RWPE2 (cell line): ENCODE measurements around the gene CELF1.

Source experiments
- ATAC-seq: fragments of 200-7000 bp; cut with Tn5 transposase; 3 replicates; pipeline ENCODE4 v1.9.1; 2021; ENCODE audit warnings: low read depth
- DNase-seq: peaks from one replicate; pipeline ENCODE4 v3.0.0-alpha.2; 2020; ENCODE audit warnings: low spot score
- H3K27ac ChIP-seq: fragments of 450-650 bp; 2 replicates; pipeline ENCODE4 v1.5.1; 2017; ENCODE audit warnings: mild to moderate bottlenecking; ENCODE audit not compliant: poor library complexity, severe bottlenecking
- H3K27me3 ChIP-seq: fragments of 250-450 bp; sonication (Bioruptor Pico); 2 replicates; pipeline ENCODE4 v1.5.1; 2021; ENCODE audit warnings: mild to moderate bottlenecking, moderate library complexity; ENCODE audit not compliant: insufficient read depth, poor library complexity, severe bottlenecking
- H3K36me3 ChIP-seq: fragments of 250-450 bp; sonication (Bioruptor Pico); 2 replicates; pipeline ENCODE4 v1.5.1; 2020; ENCODE audit warnings: low read depth, mild to moderate bottlenecking, moderate library complexity
- H3K4me1 ChIP-seq: fragments of 250-450 bp; sonication (Bioruptor Pico); 2 replicates; pipeline ENCODE4 v1.5.1; 2021; ENCODE audit warnings: mild to moderate bottlenecking, moderate library complexity; ENCODE audit not compliant: insufficient read depth, poor library complexity, severe bottlenecking
- H3K4me3 ChIP-seq: fragments of 250-450 bp; sonication (Bioruptor Pico); 2 replicates; pipeline ENCODE4 v1.5.1; 2021; ENCODE audit warnings: mild to moderate bottlenecking, moderate library complexity; ENCODE audit not compliant: severe bottlenecking
- H3K9me3 ChIP-seq: fragments of 250-450 bp; sonication (Bioruptor Pico); 2 replicates; pipeline ENCODE4 v1.5.1; 2021; ENCODE audit warnings: mild to moderate bottlenecking, moderate library complexity; ENCODE audit not compliant: severe bottlenecking
- CTCF ChIP-seq: fragments of 450-650 bp; IDR thresholded peaks from one replicate; pipeline ENCODE4 v1.5.1; 2017; ENCODE audit warnings: mild to moderate bottlenecking, moderate library complexity; ENCODE audit not compliant: poor library complexity, severe bottlenecking

CELF1 gene

GRCh38 chr11:47570651-47571356 lies 17.9 kb upstream of the CELF1 start:
- H3K4me3 ChIP-seq = no peak overlapping the region
- peaks cover 12% of the 10 kb centered on the region for H3K4me1 ChIP-seq
- DNase-seq (no peak), ATAC-seq (no peak)
- H3K36me3 ChIP-seq = peaks cover 81% of the 10 kb centered on the region
- no peak for TF ChIP-seq CTCF
- H3K9me3 ChIP-seq = no peaks in the 10 kb centered on the region
- H3K27ac ChIP-seq = no peak overlapping the region
- H3K27me3 ChIP-seq = no peaks in the 10 kb centered on the region

GRCh38 chr11:47569646-47570045 lies 16.7 kb upstream of the CELF1 start:
- H3K36me3 ChIP-seq = peaks cover 71% of the 10 kb centered on the region
- ATAC-seq = no peak
- no peak for DNase-seq

DNA sequence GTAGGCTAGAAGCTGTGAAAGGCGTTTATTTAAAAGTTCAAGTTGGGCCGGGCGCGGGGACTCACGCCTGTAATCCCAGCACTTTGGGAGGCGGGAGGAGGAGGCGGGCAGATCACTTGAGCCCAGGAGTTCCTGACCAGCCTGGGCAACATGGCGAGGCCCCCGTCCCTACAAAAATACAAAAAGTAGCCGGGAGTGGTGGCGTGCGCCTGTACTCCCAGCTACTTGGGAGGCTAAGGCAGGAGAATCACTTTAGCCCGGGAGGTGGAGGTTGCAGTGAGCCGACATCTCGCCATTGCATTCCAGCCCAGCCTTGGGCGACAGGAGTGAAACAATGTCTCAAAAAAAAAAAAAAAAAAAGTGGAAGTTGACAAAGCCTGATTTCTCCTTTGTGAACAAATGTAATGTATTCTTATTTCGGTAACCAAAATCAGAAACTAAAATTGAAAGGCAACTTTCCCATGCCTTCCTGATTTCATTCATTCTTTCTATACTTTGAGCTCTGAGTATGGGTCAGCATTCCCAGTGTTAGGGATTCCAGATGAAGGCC lies 13.3 kb upstream of the CELF1 start:
- DNase-seq (no peak), ATAC-seq (peak; percentile 41)
- H3K27ac ChIP-seq = peak overlapping the region; percentile 51
- no peaks in the 10 kb centered on the region for H3K27me3 ChIP-seq
- peaks cover 38% of the 10 kb centered on the region for H3K36me3 ChIP-seq
- peaks cover 3% of the 10 kb centered on the region for H3K4me1 ChIP-seq
- no peak for TF ChIP-seq CTCF
- H3K9me3 ChIP-seq = no peaks in the 10 kb centered on the region
- H3K4me3 ChIP-seq = peak overlapping the region; percentile 61

More at GRCh38 chr11:47569646-47570045, 16.7 kb upstream of the CELF1 start:
- no peak overlapping the region for H3K4me3 ChIP-seq
- no peaks in the 10 kb centered on the region for H3K27me3 ChIP-seq
- no peak overlapping the region for H3K27ac ChIP-seq
- TF ChIP-seq CTCF = no peak
- H3K9me3 ChIP-seq = no peaks in the 10 kb centered on the region
- H3K4me1 ChIP-seq = peaks cover 12% of the 10 kb centered on the region

DNA sequence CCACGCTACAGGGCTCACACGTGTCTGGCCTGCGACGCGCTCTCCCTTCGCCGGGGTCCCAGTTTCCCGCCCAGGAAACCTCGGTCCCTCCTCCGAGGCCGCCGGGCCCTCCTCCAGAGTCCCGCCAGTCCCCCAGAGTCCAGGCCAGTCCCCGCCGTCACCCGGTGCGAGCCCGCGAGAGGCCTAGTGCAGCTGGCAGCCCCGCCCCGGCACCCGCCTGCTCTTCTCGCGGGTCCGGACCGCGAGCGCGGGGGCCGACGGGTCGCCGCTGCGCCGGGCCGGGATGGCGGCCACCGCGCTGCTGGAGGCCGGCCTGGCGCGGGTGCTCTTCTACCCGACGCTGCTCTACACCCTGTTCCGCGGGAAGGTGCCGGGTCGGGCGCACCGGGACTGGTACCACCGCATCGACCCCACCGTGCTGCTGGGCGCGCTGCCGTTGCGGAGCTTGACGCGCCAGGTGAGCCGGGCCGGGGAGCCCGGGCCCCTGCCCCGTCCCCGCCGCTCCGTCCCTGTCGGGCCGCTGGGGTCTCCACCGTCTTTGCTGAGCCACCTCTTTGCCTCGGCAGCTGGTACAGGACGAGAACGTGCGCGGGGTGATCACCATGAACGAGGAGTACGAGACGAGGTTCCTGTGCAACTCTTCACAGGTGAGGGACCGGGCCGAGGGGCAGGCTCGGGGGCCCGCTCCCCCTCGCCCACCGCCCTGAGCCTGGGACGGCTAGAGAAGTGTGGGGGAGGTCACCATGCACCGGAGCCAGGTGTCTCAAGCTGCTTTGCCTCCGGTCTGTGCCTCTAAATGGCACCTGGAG lies 12.6 kb upstream of the CELF1 start, which contains the start of gene PTPMT1:
Gene PTPMT1, plus strand, starts transcription at position 260 of the 809 bp plus-strand sequence. Its CDS starts 24 bp downstream, at position 284.
- ATAC-seq (peak; percentile 89), DNase-seq (no peak)
- H3K27ac ChIP-seq = peak within 1 kb of the TSS; percentile 51
- H3K36me3 ChIP-seq = peaks cover 31% of the 10 kb centered on the region
- peak within 1 kb of the TSS; percentile 61 for H3K4me3 ChIP-seq
- TF ChIP-seq CTCF = no peak
- no peaks in the 10 kb centered on the region for H3K27me3 ChIP-seq
- H3K9me3 ChIP-seq = no peaks in the 10 kb centered on the region
- peaks cover 3% of the 10 kb centered on the region for H3K4me1 ChIP-seq
